Measurements from ENCODE around the gene MLLT10.

The MLLT10 gene

DNA sequence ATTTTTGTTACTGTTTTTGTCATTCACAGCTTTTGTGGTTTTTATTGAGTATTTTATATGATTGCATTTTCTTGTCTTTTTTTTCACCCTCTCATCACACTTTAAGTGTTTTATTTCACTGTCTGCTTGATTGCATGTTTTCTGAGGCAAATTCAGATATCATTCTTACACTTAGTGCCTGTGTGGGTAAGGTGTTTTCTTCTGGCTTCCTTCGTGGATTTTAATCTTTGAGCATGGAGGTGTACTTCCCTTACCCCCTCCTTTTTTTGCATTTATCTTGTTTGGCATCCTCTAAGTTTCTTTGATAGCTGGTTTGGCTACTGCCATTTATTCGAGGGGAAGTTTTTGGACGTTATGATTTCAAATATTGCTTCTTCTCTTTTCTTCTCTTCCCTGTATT is 127.9 kb downstream of the MLLT10 start:
- no peak for TF ChIP-seq Cebpa-rat (IDR thresholded peaks at IDR 0.05)
- no peak overlapping the region for H3K4me2 ChIP-seq
- H3K9me3 ChIP-seq (replicated peaks in 1 of 11) = no peaks in the 10 kb centered on the region

GRCh38 chr10:21662635-21663034 is 128.6 kb downstream of the MLLT10 start:
- Histone ChIP-seq H3K4me1 (peaks cover 0 to 6% (median 0%) of the 10 kb centered on the region in 10 experiments; a peak in 1 of 20 replicates), H4K20me1 (peaks cover 0 to 74% (median 10%) of the 10 kb centered on the region in 11 experiments; a peak in 11 of 22 replicates), H3K27ac (no peak overlapping the region), H3K4me2 (no peak overlapping the region), H3K4me3 (no peak overlapping the region), H3K9me3 (replicated peaks in 1 of 11) (no peaks in the 10 kb centered on the region), H3K9ac (no peak overlapping the region), H3K36me3 (peaks cover 11 to 53% (median 30%) of the 10 kb centered on the region in 11 experiments; a peak in 21 of 22 replicates), H3K27me3 (no peaks in the 10 kb centered on the region)
- no peak for TF ChIP-seq Cebpa-rat (IDR thresholded peaks at IDR 0.05)

More for the DNA sequence above, 127.9 kb downstream of the MLLT10 start:
- H3K27ac ChIP-seq = no peak overlapping the region
- H3K4me1 ChIP-seq = peaks cover 0 to 6% (median 0%) of the 10 kb centered on the region in 10 experiments; a peak in 1 of 20 replicates
- no peak overlapping the region for H3K4me3 ChIP-seq
- no peak overlapping the region for H3K9ac ChIP-seq
- H3K36me3 ChIP-seq = peaks cover 11 to 53% (median 30%) of the 10 kb centered on the region in 11 experiments; a peak in 21 of 22 replicates
- no peaks in the 10 kb centered on the region for H3K27me3 ChIP-seq
- H4K20me1 ChIP-seq = peaks cover 0 to 67% (median 10%) of the 10 kb centered on the region in 11 experiments; a peak in 10 of 22 replicates

- Histone ChIP-seq H3K27ac (no peak overlapping the region), H3K4me2 (no peak overlapping the region)
Measured at GRCh38 chr10:21668831-21669230, 134.8 kb downstream of the MLLT10 start.

GRCh38 chr10:21670391-21670790 is 136.4 kb downstream of the MLLT10 start:
- Histone ChIP-seq H3K4me3 (no peak overlapping the region), H3K4me1 (peaks cover 0 to 7% (median 0%) of the 10 kb centered on the region in 10 experiments; a peak in 1 of 20 replicates), H3K27ac (no peak overlapping the region), H3K36me3 (peaks cover 28 to 66% (median 42%) of the 10 kb centered on the region in 11 experiments), H4K20me1 (peaks cover 0 to 46% (median 0%) of the 10 kb centered on the region in 11 experiments; a peak in 4 of 22 replicates), H3K9me3 (replicated peaks in 1 of 11) (no peaks in the 10 kb centered on the region), H3K9ac (no peak overlapping the region), H3K4me2 (no peak overlapping the region), H3K27me3 (no peaks in the 10 kb centered on the region)
- TF ChIP-seq Cebpa-rat (IDR thresholded peaks at IDR 0.05) = no peak

More at GRCh38 chr10:21668831-21669230, 134.8 kb downstream of the MLLT10 start:
- no peak for TF ChIP-seq Cebpa-rat (IDR thresholded peaks at IDR 0.05)
- Histone ChIP-seq H3K27me3 (no peaks in the 10 kb centered on the region), H3K9ac (no peak overlapping the region), H3K9me3 (replicated peaks in 1 of 11) (no peaks in the 10 kb centered on the region), H3K4me1 (peaks cover 0 to 7% (median 0%) of the 10 kb centered on the region in 10 experiments; a peak in 1 of 20 replicates), H3K4me3 (no peak overlapping the region), H3K36me3 (peaks cover 28 to 68% (median 44%) of the 10 kb centered on the region in 11 experiments), H4K20me1 (peaks cover 0 to 57% (median 0%) of the 10 kb centered on the region in 11 experiments; a peak in 5 of 22 replicates)

DNA sequence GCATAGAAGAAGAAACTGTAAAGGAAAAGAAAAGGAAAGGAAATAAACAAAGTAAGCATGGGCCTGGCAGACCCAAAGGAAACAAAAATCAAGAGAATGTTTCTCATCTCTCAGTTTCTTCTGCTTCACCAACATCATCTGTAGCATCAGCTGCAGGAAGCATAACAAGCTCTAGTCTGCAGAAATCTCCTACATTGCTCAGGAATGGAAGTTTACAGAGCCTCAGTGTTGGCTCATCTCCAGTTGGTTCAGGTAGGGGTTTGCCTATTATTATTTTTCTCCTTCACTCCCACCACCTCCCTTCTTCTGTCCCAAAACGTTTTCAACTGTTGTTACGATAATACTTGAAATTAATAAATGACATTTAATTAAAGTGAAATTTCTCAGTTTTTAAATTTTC is 139.6 kb downstream of the MLLT10 start:
- no peak overlapping the region for H3K9ac ChIP-seq
- H3K27me3 ChIP-seq = no peaks in the 10 kb centered on the region; a peak in 1 of 22 replicates
- peaks cover 0 to 7% (median 0%) of the 10 kb centered on the region in 10 experiments; a peak in 1 of 20 replicates for H3K4me1 ChIP-seq
- H3K36me3 ChIP-seq = peaks cover 27 to 74% (median 44%) of the 10 kb centered on the region in 11 experiments; a peak in 21 of 22 replicates
- no peak overlapping the region for H3K27ac ChIP-seq
- no peak for TF ChIP-seq Cebpa-rat (IDR thresholded peaks at IDR 0.05)
- H3K9me3 ChIP-seq (replicated peaks in 1 of 11) = no peaks in the 10 kb centered on the region
- H4K20me1 ChIP-seq = peaks cover 0 to 36% (median 0%) of the 10 kb centered on the region in 11 experiments; a peak in 3 of 22 replicates
- no peak overlapping the region for H3K4me2 ChIP-seq
- no peak overlapping the region for H3K4me3 ChIP-seq

GRCh38 chr10:21675157-21675796 is 141.2 kb downstream of the MLLT10 start:
- H3K4me2 ChIP-seq = no peak overlapping the region
- no peak for TF ChIP-seq Cebpa-rat (IDR thresholded peaks at IDR 0.05)
- H3K27me3 ChIP-seq = no peaks in the 10 kb centered on the region; a peak in 1 of 22 replicates

GRCh38 chr10:21677551-21677950 is 143.5 kb downstream of the MLLT10 start:
- Histone ChIP-seq H3K9ac (no peak overlapping the region), H3K4me3 (no peak overlapping the region), H3K27ac (no peak overlapping the region), H3K9me3 (replicated peaks in 1 of 11) (peaks cover 0 to 6% (median 0%) of the 10 kb centered on the region in 11 experiments; a peak in 2 of 22 replicates), H3K4me1 (peaks cover 0 to 8% (median 0%) of the 10 kb centered on the region in 10 experiments; a peak in 2 of 20 replicates), H3K27me3 (no peaks in the 10 kb centered on the region; a peak in 1 of 22 replicates), H3K36me3 (peaks cover 15 to 80% (median 40%) of the 10 kb centered on the region in 11 experiments; a peak in 21 of 22 replicates), H3K4me2 (no peak overlapping the region), H4K20me1 (peaks cover 0 to 13% (median 0%) of the 10 kb centered on the region in 11 experiments; a peak in 2 of 22 replicates)
- no peak for TF ChIP-seq Cebpa-rat (IDR thresholded peaks at IDR 0.05)

More at GRCh38 chr10:21675157-21675796, 141.2 kb downstream of the MLLT10 start:
- peaks cover 0 to 25% (median 0%) of the 10 kb centered on the region in 11 experiments; a peak in 2 of 22 replicates for H4K20me1 ChIP-seq
- H3K4me3 ChIP-seq = no peak overlapping the region
- no peak overlapping the region for H3K9ac ChIP-seq
- H3K36me3 ChIP-seq = peaks cover 30 to 84% (median 47%) of the 10 kb centered on the region in 11 experiments; a peak in 21 of 22 replicates
- peaks cover 0 to 2% (median 0%) of the 10 kb centered on the region in 10 experiments; a peak in 1 of 20 replicates for H3K4me1 ChIP-seq
- H3K27ac ChIP-seq = no peak overlapping the region
- H3K9me3 ChIP-seq (replicated peaks in 1 of 11) = peaks cover 0 to 6% (median 0%) of the 10 kb centered on the region in 11 experiments; a peak in 2 of 22 replicates

- Histone ChIP-seq H3K4me2 (peak overlapping the region in 2 of 11 experiments; percentile 13 to 17; a peak in 3 of 22 replicates), H3K9me3 (replicated peaks in 1 of 11) (peaks cover 0 to 6% (median 0%) of the 10 kb centered on the region in 11 experiments; a peak in 2 of 22 replicates), H3K9ac (no peak overlapping the region), H3K4me1 (peaks cover 0 to 8% (median 0%) of the 10 kb centered on the region in 10 experiments; a peak in 2 of 20 replicates), H3K27me3 (no peaks in the 10 kb centered on the region; a peak in 1 of 22 replicates), H3K4me3 (no peak overlapping the region), H4K20me1 (peaks cover 0 to 9% (median 0%) of the 10 kb centered on the region in 11 experiments; a peak in 2 of 22 replicates), H3K27ac (no peak overlapping the region), H3K36me3 (peaks cover 10 to 87% (median 38%) of the 10 kb centered on the region in 11 experiments; a peak in 20 of 22 replicates)
- no peak for TF ChIP-seq Cebpa-rat (IDR thresholded peaks at IDR 0.05)
Measured at GRCh38 chr10:21681156-21681555, 147.1 kb downstream of the MLLT10 start.

Measured in BLaER1 treated with 17β-estradiol and CSF1 and Interleukin-3, amounts not matched to agents 10 nM and 100 nM (cell line).